GM18508 (cell line): ENCODE results near the gene COA6.

Source experiments
- ATAC-seq: cut with Tn5 transposase; IDR thresholded peaks from one replicate; pipeline ENCODE4 v1.9.1; 2021; ENCODE audit warnings: moderate number of reproducible peaks; ENCODE audit not compliant: insufficient read depth, unreplicated experiment

Gene COA6

DNA sequence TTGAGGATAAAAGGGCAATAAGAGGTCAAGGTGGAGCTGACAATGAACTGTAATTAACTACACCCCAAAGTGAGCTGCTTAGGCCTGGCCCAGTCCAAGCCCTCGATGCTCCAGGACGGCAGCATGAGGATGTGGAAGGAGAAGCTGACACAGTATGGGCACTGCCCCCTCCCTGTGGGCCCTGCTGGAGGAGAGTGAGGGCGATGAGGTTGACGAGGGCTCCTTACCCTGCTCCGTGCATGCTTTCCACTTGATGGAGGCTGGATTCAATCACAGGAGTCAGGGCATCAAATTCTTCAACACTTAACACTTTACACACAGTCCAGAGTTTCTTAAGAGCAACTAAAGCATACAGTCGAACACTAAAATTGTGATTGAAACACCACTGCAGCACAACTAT is 32.4 kb downstream of the COA6 start:
- ATAC-seq = no peak

DNA sequence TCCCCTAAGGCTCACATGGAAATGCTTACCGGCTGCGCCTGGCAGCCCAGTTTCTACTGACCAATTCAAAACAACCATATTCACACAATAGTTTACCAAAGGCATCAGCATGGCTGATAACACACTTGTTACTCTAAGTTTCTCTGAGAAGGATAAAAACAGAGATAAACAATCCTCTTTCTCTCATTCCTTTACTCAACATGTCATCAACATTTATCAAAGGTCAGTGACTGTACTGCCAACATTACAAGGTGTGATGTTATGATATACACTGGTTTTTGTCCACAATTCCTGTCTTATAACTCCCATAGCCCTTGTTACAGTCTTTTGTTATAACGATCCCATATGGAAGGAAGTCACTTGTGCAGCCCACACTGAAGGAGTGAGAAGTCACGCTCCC is 33.6 kb downstream of the COA6 start:
- ATAC-seq = no peak

DNA sequence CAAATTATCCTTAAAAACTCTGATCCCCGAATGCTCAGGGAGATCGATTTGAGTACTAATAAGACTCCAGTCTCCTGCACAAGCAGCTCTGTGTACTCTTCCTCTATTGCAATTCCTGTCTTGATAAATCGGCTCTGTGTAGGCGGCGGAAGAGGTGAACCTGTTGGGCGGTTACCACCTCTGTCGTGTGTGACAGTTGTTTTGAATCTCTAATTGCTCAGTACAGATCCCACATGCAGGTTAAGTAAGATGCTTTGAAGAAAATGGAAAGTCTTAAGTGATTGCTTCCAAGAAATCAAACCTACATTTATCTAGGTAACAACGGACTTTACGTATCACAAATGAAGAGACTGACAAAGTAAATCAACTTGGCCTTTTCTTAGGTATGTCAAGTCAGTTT is 35.5 kb downstream of the COA6 start:
- ATAC-seq = no peak

DNA sequence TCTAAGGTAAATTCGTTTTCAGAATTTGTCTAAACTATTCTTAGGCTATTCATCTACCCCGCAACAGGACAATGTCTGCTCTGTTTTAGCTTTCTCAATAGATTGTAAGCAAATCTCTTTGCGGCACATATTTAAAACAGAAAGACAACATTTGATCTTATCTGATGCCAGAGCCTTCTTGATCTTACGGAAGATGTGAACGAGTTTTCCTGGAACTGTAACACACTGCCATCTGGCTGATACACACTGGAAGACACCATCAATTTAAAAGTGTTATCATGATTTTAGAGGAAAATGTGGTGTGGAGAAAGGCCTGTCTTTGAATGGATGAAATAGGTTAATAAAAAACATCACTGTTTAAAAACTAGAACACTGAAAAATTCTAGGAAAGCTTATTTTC is 36.1 kb downstream of the COA6 start:
- ATAC-seq = no peak

DNA sequence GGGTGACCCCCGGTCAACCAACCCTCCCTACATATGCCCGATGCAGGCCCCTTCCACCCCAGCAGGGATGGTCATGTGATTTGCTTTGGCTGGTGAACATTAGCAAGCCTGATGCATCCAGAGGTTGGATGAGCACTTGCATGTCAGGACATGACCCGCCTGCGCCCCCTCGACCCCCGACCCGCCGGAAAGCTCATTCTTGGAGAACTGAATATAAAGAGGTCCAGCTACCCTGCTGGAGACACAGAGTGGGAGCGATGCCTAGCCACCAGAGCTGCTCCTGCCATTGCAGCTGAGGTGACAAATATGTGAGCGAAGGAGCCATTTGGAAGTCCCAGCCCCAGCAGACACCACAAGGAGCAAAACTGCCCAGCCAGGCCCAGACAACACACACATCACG is 39.6 kb downstream of the COA6 start:
- no peak for ATAC-seq

DNA sequence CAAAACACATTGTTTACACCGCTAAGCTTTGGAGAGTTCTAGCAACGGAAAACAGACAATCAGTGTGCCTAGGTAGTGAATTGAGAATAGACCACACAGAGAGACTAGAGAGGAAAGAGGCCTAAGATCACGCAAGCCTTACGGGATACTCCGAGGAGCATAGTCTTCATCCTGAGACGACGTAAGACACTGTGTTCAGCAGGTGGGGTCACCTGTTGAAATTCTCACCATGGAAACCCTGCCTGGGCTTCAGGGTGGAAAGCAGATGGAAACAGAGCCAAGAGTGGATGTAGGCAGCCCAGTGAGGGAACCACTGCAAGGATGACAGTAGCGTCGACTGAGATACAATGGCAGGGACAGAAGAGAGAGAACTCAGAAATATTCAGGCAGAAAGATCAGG is 40.2 kb downstream of the COA6 start:
- no peak for ATAC-seq

DNA sequence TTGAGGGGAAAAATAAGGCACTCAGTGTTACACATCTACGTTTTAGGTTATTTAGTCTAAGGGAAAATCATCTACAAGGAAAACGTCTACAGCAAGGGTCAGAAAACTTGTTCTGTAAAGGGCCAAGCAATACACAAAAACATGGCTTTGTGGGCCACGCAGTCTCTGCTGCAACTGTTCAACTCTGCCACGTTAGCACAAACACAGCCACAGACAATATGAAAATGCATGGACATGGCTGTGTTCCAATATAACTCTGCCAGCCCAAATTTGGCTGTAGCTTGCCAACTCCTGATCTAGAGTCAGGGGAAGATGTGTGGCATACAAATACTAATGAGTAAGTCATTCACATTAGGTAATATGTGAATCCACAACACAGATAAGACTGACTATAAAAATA is 40.7 kb downstream of the COA6 start:
- ATAC-seq = no peak

DNA sequence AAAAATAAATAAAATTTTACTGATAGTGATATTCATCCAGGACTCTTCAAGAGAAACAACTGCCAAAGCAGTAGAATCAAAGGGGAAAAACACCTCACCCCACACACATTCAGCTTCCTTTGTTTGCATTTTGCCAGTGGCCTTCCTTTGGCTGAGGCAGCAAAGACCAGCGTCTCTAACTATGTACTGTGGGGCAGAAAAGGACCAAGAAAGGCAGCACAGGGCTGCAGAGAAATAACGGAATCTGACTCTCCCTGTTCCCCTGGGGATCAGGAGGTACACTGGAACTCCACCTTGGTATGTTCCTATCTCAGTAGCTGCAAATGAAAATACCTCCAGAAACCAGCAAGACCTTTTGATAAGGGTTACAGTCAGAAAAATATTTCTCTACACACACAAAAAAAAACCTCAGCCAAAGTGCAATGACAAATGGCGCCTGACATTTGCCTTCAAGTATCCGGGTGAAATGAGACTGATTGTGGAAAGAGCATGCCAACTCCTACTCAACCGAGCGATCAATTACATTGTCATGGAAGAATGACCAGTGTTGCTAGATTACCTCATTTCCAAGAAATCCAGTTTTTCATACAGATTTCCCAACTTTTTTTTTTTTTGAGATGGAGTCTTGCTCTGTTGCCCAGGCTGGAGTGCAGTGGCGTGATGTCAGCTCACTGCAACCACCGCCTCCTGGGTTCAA is 54.8 kb downstream of the COA6 start:
- ATAC-seq = no peak

DNA sequence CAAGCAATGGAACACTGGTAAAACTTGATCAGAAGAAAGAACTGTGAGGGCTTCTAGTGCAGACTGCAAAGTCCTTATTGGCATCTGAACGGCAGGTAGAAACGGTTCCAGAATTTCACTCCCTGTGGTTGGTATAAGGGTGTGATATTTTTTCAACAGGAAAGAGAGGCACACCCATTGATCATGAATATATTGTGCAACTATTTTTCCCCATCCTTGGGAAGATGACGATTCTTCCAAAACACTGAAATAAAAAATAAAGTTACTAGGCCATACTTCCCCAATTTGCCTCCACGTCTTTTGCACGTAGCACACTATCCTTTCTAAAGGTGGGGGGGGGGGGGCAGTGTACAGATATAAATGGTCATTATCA is 56.2 kb downstream of the COA6 start:
- ATAC-seq = no peak

DNA sequence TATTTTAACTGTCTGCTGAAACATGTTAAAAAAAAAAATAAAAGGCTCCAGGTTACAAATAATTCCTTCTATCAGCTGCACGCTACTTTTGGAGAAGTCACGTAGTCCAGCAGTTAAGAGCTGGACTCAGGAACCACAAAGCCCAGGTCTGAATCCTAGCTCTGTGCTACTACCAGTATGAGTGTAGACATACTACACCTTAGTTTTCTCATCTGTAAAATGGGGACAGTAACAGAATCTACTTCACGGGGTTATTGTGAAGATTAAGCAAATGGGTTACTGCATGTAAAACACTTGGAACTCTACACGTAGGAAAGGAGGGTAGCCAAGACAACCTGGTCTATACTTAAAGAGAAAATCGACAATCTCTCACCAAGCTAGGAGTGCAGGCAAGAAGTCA is 57.4 kb downstream of the COA6 start:
- no peak for ATAC-seq

DNA sequence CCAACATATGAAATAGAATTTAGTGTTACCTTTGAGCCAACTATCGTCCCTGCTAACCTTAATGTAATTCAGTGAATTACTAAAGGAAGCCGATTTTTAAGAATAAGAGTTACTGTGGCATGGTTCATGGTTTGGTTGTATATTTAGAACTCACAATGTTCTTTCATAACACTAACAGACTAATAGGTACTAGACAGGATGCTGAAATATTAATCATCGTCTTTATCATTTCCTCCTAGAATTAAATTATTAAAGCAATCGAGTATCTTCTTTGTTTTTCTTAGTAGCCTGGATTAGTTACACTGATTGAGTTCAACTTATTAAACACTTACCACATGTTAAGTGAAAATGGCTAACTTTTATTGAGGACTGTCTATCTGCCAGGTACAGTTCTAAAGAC is 58.0 kb downstream of the COA6 start:
- no peak for ATAC-seq

DNA sequence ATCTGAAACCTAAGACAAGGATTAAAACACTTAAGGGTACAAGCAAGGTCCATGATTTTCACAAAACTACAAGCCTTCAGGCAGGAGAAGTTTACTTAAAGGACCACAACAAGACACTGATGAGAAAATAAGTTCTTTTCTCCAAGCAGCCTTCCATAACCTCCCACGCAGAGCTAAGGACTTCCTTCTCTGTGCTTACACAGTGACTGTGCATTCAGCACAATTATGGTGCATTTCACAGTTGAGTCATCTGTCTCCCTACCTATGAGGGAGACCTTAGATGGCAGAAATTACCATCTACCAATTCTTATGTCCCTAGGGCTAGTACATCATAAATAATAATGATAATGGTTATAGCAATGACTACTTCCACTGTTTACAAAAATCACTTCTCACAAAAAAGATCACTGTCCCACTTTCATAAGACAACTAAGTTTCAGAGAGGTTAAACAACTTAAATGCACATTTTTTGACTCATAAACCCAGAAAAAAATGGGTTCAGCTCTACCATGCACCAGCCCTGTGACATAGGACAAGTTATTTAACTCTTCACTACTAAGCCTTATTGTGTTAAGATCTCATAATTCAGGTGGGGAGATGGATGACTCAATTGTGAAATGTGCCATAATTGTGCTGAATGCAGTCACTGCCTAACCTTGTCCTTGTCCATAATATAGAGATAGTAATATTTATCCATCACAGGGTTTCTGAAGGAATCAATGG is 60.5 kb downstream of the COA6 start:
- ATAC-seq = no peak
